GM15510 (cell line): Measurements from ENCODE around the gene CARD19.

Experiments
- POLR2A ChIP-seq: IDR thresholded peaks from 3 replicates; pipeline ENCODE4 v1.6.1; 2011; ENCODE audit warnings: borderline replicate concordance; ENCODE audit not compliant: insufficient read length; ENCODE audit errors: extremely low read depth

CARD19 gene

GRCh38 chr9:93125331-93125894, 29.4 kb downstream of the CARD19 start:
- no peak for TF ChIP-seq POLR2A

GRCh38 chr9:93126151-93126781, 30.2 kb downstream of the CARD19 start:
- no peak for TF ChIP-seq POLR2A

GRCh38 chr9:93126825-93127368, 30.9 kb downstream of the CARD19 start:
- no peak for TF ChIP-seq POLR2A

DNA sequence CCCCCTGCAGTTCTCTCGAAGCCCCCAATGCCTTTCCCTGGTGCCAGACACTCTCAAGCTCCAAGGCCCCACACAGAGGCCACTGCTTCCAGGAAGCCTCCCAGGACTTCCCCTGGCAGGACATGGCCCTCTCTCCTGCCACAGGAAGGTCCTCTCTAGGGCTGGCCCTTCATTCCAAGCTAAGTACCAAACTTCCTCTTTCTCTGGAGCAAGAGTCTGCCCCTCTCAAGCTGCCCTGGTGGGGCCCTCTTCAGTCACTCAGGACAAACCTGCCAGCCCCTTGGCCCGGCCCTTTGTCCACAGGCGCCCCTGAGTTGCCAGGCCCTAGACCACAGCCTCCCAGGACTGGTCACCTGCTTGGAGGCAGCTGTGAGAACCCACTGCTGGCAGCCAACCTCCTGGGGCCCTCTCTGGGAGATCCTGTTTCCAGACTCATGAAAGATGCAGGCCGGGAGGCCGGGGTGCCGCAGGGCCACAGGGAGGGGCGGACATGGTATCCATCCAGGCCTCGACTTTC, 31.4 kb downstream of the CARD19 start:
- TF ChIP-seq POLR2A, result no peak

DNA sequence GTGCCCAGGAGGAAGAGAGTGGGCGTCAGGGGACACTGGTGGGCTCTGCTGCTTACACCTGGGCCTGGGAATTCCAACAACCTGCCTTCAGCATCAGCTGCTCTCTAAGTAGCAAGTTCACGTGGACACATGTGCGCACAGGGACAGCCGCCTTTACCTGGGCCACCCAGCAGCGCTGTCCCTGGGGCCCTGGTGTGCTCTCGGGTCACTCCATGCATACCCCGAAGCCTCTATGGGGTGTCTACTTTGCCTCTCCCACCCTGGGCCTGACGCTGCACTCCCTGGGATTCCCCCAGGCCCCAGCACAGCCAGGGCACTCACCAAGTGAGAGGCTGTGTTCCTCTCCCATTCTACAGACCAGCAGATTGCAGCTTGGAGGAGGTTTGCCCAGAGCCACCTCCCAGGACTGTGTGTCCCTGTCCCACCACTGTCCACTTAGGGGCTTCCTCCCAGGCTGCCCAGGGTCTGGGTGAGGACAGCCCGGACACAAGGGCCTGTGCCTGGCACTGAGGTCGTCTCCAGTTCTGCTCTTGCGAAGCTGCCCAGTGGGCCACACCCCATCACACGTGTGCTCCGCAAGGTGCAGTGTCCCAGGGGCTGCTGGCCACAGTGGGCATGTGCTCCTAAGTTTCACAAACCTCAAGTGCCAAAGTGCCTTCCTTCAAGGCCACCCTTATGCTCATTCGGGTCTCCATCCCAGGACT, 32.1 kb downstream of the CARD19 start:
- no peak for TF ChIP-seq POLR2A

GRCh38 chr9:93128715-93129224, 32.8 kb downstream of the CARD19 start:
- no peak for TF ChIP-seq POLR2A

GRCh38 chr9:93129286-93129685, 33.3 kb downstream of the CARD19 start:
- no peak for TF ChIP-seq POLR2A

DNA sequence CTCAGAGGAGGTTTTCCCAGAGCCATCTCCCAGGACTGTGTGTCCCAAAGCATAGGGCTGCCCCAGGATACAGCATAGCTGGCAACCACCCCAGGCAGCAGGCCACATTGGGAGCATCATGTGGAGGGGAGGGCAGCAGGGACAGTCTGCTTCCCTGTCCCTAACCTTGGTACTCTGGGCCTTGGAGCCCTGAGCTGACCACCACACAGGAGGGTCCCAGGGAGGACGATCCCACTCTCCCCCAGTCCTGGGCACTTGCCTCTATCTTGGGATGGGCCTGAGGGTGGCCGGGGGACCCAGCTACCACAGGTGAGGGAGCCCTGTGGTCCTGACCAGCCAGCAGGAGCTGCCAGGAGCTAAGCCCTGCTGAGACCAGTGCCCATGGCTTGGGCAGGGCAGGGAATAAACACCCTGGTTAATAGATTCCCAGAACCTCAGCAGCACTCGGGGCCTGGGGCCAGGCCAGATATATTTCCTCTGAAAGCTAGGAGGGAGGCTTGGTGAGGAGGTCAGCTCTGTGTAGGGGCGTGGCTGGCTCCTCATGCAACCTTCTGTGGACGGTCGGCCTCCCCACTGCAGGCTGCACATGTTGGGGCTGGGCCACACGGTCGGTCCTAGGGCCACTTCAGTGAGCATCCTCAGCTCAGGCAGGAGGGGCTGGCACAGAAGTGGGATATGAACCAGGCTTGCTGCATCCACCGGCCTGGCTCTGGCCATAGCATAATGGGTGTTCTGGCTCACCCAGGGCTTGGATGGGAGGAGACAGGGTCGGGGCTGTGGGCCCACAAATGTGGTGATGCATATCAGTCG, 33.9 kb downstream of the CARD19 start:
- no peak for TF ChIP-seq POLR2A

- no peak for TF ChIP-seq POLR2A
These were observed 35.0 kb downstream of the CARD19 start for GRCh38 chr9:93130861-93131481.

DNA sequence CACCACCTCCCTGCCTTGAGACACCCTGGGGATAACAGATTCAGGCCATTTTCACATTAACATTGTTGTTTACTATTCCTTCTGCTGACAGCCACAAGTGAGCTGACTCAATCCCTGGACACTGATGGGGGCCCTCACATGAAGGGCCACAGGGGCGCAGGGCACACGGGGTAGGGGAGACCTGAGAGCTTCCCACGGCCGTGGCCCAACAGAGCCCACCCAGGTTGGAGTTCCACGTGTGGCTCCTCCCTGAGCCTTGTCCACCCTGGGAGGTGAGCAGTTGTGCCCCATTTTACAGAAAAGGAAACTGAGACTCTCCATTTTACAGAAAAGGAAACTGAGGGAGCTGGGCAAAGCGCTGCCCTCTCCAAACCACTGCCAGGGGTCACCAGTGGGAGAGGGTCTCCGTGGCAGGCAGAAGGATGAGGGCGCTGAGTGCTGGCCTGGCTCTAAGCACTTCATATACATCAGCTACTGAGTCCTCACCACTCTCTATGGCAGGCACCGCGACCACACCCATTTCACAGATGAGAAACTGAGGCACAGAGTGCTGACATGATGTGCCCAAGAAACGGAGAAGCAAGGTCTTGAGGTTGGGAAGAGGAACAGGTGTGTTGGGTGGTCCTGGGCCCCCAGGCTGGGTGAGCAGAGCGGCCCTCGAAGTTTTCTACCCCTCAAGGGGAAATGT, 35.7 kb downstream of the CARD19 start:
- TF ChIP-seq POLR2A, result no peak

GRCh38 chr9:93132287-93132927, 36.4 kb downstream of the CARD19 start:
- TF ChIP-seq POLR2A, result no peak

- TF ChIP-seq POLR2A, result no peak
These were observed 37.1 kb downstream of the CARD19 start for GRCh38 chr9:93132946-93133680.
